GM20000 (cell line): ENCODE measurements around the gene ZNF184.

Source experiments
- DNase-seq: peaks from one replicate; pipeline ENCODE4 v3.0.0; 2012; ENCODE audit warnings: low spot score
- CTCF ChIP-seq: IDR thresholded peaks from 2 replicates; pipeline ENCODE4 v1.5.1; 2012; ENCODE audit warnings: mild to moderate bottlenecking, control low read depth; ENCODE audit errors: extremely low read depth, missing control alignments

Gene ZNF184

GRCh38 chr6:27495386-27496135, 22.7 kb upstream of the ZNF184 start:
- DNase-seq: peak; percentile 49
- TF ChIP-seq CTCF: no peak

- no peak for DNase-seq
- no peak for TF ChIP-seq CTCF
These were observed 22.1 kb upstream of the ZNF184 start for GRCh38 chr6:27494987-27495385.

- no peak for DNase-seq
- no peak for TF ChIP-seq CTCF
These were observed 21.2 kb upstream of the ZNF184 start for GRCh38 chr6:27494103-27494502.

- no peak for DNase-seq
- no peak for TF ChIP-seq CTCF
These were observed 19.8 kb upstream of the ZNF184 start for GRCh38 chr6:27492631-27493190.

GRCh38 chr6:27479319-27480182, 6.6 kb upstream of the ZNF184 start:
- DNase-seq: peak; percentile 76

GRCh38 chr6:27478706-27479318, 5.9 kb upstream of the ZNF184 start:
- TF ChIP-seq CTCF: no peak
- peak; percentile 60 for DNase-seq

More at GRCh38 chr6:27479319-27480182, 6.6 kb upstream of the ZNF184 start:
- TF ChIP-seq CTCF: no peak
